Activated CD4-positive, CD25-positive, alpha-beta regulatory T cell treated with anti-CD3 and anti-CD28 coated beads, Interleukin-2, amount 50 U/mL, for 72 hours (primary cell): ENCODE data around the gene PVALB.
"Not testable (repeated sequence)": the region's sequence is repeated elsewhere in the genome, so short reads cannot be mapped to it uniquely, and the experiment has no call there.

ENCODE experiments used
- DNase-seq: peaks from one replicate; pipeline ENCODE4 v3.0.0; 2021

The PVALB gene

GRCh38 chr22:36754881-36755280, 62.0 kb downstream of the PVALB start:
- DNase-seq: not testable (repeated sequence)

DNA sequence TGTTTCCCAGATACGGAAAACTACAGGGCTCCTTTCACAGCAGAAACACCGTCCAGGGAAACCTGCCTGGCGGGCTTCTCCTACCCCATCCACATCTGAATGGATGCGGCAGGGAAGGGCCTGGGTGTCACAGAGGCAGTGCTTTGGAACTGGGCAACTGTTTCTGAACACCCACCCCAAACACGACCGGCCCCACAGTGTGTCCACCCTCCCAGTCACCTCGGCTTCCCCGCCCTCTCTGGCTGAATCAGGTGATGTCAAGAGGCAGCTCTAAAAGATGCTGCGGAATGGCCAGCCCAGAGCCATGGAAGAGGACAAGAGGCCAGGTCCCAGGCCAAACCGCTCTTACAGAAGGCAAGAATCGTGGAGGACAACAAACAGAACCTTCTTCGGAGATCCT, 62.9 kb downstream of the PVALB start:
- DNase-seq: no peak

- DNase-seq: no peak
Measured at GRCh38 chr22:36753120-36753802, 63.6 kb downstream of the PVALB start.
